Measurements from ENCODE around the gene ACOT4. TPM values are rescaled to one million over a fixed set of nuclear protein-coding genes. Genes with fewer than 3 reads are reported as not detected.
"Not testable (repeated sequence)": the region's sequence is repeated elsewhere in the genome, so short reads cannot be mapped to it uniquely, and the experiment has no call there.

Gene ACOT4
- total RNA-seq, 2 donors from 2014 or later = 4.4 to 5.2 TPM

GRCh38 chr14:73590673-73591004, 1.0 kb upstream of the ACOT4 start:
- not testable (repeated sequence) for H3K9me3 Mint-ChIP-seq; H3K27me3 Mint-ChIP-seq (ENCODE audit: low read depth); DNase-seq; H3K27ac Mint-ChIP-seq; H3K36me3 Mint-ChIP-seq (ENCODE audit: insufficient read depth in 2 of 2); ATAC-seq (replicated peaks in 1 of 2)
- H3K4me1 Mint-ChIP-seq (ENCODE audit: low read depth) = peaks cover 19% of the 10 kb centered on the region
- H3K4me3 Mint-ChIP-seq = peak overlapping the region in 1 of 2 donors; percentile 83

GRCh38 chr14:73594491-73594890, 2.8 kb downstream of the ACOT4 start:
- no peak overlapping the region for H3K27ac Mint-ChIP-seq
- no peaks in the 10 kb centered on the region for H3K27me3 Mint-ChIP-seq (ENCODE audit: low read depth)
- no peak for ATAC-seq (replicated peaks in 1 of 2)

DNA sequence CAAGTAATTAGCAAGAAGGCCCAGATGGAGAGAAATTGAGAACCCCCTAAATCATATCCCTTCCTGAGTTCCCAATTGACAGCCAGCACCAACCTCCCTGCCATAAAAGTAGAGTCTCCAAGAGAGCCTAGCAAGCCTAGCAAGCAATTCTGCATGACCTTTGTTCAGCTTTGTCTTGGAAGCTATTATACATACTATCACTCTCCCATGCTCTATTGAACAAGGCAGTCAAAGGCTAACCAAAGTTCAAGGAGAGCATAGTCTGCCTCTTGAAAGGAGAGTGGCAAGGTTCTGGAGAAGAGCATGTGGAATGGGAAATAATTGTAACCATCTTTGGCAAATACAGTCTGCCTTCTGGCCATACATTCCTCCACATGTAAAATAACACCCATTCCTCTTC, 7.8 kb downstream of the ACOT4 start:
- H3K36me3 Mint-ChIP-seq (ENCODE audit: insufficient read depth in 2 of 2) = no peaks in the 10 kb centered on the region
- ATAC-seq (replicated peaks in 1 of 2) (no peak), DNase-seq (no peak)
- H3K9me3 Mint-ChIP-seq = no peaks in the 10 kb centered on the region
- no peaks in the 10 kb centered on the region for H3K4me1 Mint-ChIP-seq (ENCODE audit: low read depth)
- H3K27me3 Mint-ChIP-seq (ENCODE audit: low read depth) = no peaks in the 10 kb centered on the region
- H3K4me3 Mint-ChIP-seq = no peak overlapping the region
- H3K27ac Mint-ChIP-seq = no peak overlapping the region

More at GRCh38 chr14:73594491-73594890, 2.8 kb downstream of the ACOT4 start:
- H3K9me3 Mint-ChIP-seq = no peaks in the 10 kb centered on the region
- H3K4me3 Mint-ChIP-seq = peak overlapping the region in 1 of 2 donors; percentile 2
- H3K36me3 Mint-ChIP-seq (ENCODE audit: insufficient read depth in 2 of 2) = no peaks in the 10 kb centered on the region
- H3K4me1 Mint-ChIP-seq (ENCODE audit: low read depth) = peaks cover 19% of the 10 kb centered on the region
- DNase-seq = no peak

DNA sequence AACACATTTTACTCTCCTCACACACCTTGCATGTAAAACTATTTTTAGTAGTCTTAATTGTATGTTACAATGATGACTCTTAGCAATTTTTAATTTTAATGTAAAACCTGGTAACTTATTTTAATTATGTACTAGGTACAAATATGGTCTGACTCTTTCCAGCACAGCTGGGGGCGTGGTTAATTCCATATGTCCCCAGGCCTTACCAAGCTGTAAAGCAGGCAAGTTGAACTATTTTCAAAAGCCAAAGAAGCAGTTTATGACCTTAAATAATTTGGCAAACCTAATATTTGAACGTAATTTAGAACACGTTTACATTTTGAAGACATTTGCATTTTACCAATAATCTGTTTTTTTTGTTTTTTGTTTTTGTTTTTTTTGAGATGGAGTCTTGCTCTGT, 11.3 kb downstream of the ACOT4 start:
- Mint-ChIP-seq H3K9me3 (peaks cover 0 to 1% of the 10 kb centered on the region in 2 donors), H3K36me3 (ENCODE audit: insufficient read depth in 2 of 2) (no peaks in the 10 kb centered on the region), H3K27me3 (ENCODE audit: low read depth) (peaks cover 6% of the 10 kb centered on the region), H3K4me1 (ENCODE audit: low read depth) (no peaks in the 10 kb centered on the region), H3K4me3 (no peak overlapping the region), H3K27ac (no peak overlapping the region)
- DNase-seq = no peak
- no peak for ATAC-seq (replicated peaks in 1 of 2)

DNA sequence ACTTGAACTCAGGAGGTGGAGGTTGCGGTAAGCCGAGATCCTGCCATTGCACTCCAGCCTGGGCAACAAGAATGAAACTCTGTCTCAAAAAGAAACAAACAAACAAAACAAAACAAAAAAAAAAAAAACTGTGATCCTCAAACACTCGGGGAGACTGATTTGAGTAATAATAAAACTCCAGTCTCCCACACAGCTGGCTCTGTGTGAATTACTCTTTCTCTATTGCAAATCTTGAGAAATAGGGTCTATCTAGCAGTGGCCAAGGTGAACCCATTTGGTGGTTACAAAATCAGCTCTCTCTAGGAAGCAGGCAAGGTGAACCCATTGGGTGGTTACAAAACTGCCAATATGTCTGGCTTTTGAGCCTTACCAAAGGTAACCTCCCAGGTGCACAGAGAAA, 14.6 kb downstream of the ACOT4 start:
- ATAC-seq (replicated peaks in 1 of 2) (peak; percentile 64 to 76), DNase-seq (no peak)
- Mint-ChIP-seq H3K4me3 (no peak overlapping the region), H3K9me3 (peaks cover 0 to 1% of the 10 kb centered on the region in 2 donors), H3K27me3 (ENCODE audit: low read depth) (peaks cover 6% of the 10 kb centered on the region), H3K36me3 (ENCODE audit: insufficient read depth in 2 of 2) (no peaks in the 10 kb centered on the region), H3K4me1 (ENCODE audit: low read depth) (no peaks in the 10 kb centered on the region), H3K27ac (no peak overlapping the region)

GRCh38 chr14:73607241-73607640, 15.6 kb downstream of the ACOT4 start:
- no peak for ATAC-seq (replicated peaks in 1 of 2)
- H3K27me3 Mint-ChIP-seq (ENCODE audit: low read depth) = peaks cover 6% of the 10 kb centered on the region
- no peaks in the 10 kb centered on the region for H3K36me3 Mint-ChIP-seq (ENCODE audit: insufficient read depth in 2 of 2)
- H3K27ac Mint-ChIP-seq = no peak overlapping the region
- no peak overlapping the region for H3K4me3 Mint-ChIP-seq
- DNase-seq = no peak
- peaks cover 0 to 1% of the 10 kb centered on the region in 2 donors for H3K9me3 Mint-ChIP-seq
- H3K4me1 Mint-ChIP-seq (ENCODE audit: low read depth) = peaks cover 5% of the 10 kb centered on the region

DNA sequence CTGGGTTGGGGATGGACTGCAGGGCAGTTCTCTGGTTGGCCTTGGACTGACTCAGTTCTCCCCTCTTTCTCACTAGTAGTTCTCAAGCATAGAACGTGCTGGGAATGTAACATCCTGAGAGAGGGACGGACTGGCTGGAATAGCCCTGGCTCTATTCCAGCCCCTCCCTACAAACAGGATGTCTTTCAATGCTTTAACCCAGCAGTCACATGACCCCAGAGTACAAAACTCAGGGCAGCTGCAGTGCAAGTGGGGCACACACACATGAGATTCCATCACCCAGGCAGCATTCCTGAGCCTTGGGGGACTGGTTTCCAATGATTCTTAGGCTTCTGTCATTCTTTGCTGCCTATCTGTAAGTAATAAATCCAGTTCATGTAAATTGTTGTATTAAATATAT, 19.0 kb downstream of the ACOT4 start:
- ATAC-seq (replicated peaks in 1 of 2) = no peak
- peaks cover 5% of the 10 kb centered on the region for H3K4me1 Mint-ChIP-seq (ENCODE audit: low read depth)
- no peak overlapping the region for H3K27ac Mint-ChIP-seq
- H3K4me3 Mint-ChIP-seq = no peak overlapping the region
- H3K27me3 Mint-ChIP-seq (ENCODE audit: low read depth) = no peaks in the 10 kb centered on the region
- H3K36me3 Mint-ChIP-seq (ENCODE audit: insufficient read depth in 2 of 2) = no peaks in the 10 kb centered on the region
- peaks cover 0 to 1% of the 10 kb centered on the region in 2 donors for H3K9me3 Mint-ChIP-seq
- no peak for DNase-seq

DNA sequence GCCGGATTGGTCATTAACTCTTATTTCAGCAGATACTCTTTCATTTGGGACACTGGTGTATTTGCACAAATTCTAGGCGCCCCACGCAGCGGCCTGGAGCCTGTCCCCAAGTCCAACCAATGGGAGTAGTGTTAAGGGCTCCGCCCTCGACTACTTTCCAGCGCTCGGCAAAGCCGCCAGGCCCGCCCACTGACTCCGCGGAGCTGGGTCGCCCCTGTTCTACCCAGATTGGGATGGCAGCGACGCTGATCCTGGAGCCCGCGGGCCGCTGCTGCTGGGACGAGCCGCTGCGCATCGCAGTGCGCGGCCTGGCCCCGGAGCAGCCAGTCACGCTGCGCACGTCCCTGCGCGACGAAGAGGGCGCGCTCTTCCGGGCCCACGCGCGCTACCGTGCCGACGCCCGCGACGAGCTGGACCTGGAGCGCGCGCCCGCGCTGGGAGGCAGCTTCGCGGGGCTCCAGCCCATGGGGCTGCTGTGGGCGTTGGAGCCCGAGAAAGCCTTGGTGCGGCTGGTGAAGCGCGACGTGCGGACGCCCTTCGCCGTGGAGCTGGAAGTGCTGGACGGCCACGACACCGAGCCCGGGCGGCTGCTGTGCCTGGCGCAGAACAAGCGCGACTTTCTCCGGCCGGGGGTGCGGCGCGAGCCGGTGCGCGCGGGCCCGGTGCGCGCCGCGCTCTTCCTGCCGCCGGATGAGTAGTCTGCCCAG, 20.8 kb downstream of the ACOT4 start, which contains the start of gene ACOT6:
ACOT6 (plus strand) TSS at position 179 of the 707 bp plus-strand sequence; CDS start at position 234, 55 bp downstream.
- Mint-ChIP-seq H3K27me3 (ENCODE audit: low read depth) (no peaks in the 10 kb centered on the region), H3K27ac (no peak within 1 kb of the TSS)

GRCh38 chr14:73613046-73613383, 21.3 kb downstream of the ACOT4 start:
- Mint-ChIP-seq H3K36me3 (ENCODE audit: insufficient read depth in 2 of 2) (no peaks in the 10 kb centered on the region), H3K27me3 (ENCODE audit: low read depth) (no peaks in the 10 kb centered on the region), H3K27ac (no peak overlapping the region), H3K4me3 (peak overlapping the region; percentile 86 to 89), H3K9me3 (no peaks in the 10 kb centered on the region), H3K4me1 (ENCODE audit: low read depth) (peaks cover 5% of the 10 kb centered on the region)
- ATAC-seq (replicated peaks in 1 of 2) (peak in 1 of 2 donors; percentile 20), DNase-seq (no peak)

More for the DNA sequence above, 20.8 kb downstream of the ACOT4 start, which contains the start of gene ACOT6:
- DNase-seq (peak; percentile 64 to 72), ATAC-seq (replicated peaks in 1 of 2) (peak; percentile 89 to 91)
- Mint-ChIP-seq H3K4me3 (peak within 1 kb of the TSS; percentile 86 to 89), H3K36me3 (ENCODE audit: insufficient read depth in 2 of 2) (no peaks in the 10 kb centered on the region), H3K4me1 (ENCODE audit: low read depth) (peaks cover 5% of the 10 kb centered on the region), H3K9me3 (no peaks in the 10 kb centered on the region)

DNA sequence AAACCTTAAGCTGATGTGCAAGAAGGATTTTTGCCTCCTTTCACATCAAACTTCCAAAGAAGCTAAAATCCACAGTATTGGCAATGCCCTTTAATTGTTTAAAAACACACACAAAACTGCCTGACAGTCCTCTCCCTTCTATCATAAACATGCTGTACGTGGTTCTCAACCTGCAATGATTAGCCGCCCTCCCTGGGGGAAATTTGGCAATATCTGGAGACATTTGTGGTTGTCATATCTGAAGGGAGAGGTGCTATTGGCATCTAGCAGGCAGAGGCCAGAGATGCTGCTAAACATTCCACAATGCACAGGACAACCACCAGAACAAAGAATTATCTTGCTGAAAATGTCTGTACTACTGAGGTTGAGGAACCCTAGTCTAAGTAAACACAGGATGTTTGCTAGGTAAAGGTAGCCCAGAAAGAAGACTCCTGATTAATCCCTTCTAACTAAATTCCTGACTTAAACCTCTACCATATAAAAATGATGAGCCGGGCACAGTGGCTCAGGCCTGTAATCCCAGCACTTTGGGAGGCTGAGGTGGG, 21.8 kb downstream of the ACOT4 start:
- no peak for ATAC-seq (replicated peaks in 1 of 2)
- Mint-ChIP-seq H3K4me1 (ENCODE audit: low read depth) (peaks cover 5% of the 10 kb centered on the region), H3K27ac (no peak overlapping the region), H3K27me3 (ENCODE audit: low read depth) (no peaks in the 10 kb centered on the region), H3K9me3 (no peaks in the 10 kb centered on the region), H3K4me3 (peak overlapping the region; percentile 86 to 89), H3K36me3 (ENCODE audit: insufficient read depth in 2 of 2) (no peaks in the 10 kb centered on the region)
- DNase-seq = no peak

- Mint-ChIP-seq H3K9me3 (no peaks in the 10 kb centered on the region), H3K4me1 (ENCODE audit: low read depth) (peaks cover 5% of the 10 kb centered on the region), H3K27ac (no peak overlapping the region), H3K4me3 (no peak overlapping the region), H3K36me3 (ENCODE audit: insufficient read depth in 2 of 2) (no peaks in the 10 kb centered on the region), H3K27me3 (ENCODE audit: low read depth) (no peaks in the 10 kb centered on the region)
- ATAC-seq (replicated peaks in 1 of 2) = no peak
- DNase-seq = no peak
These were observed 25.2 kb downstream of the ACOT4 start for GRCh38 chr14:73616831-73617230.

- DNase-seq = no peak
- no peak for ATAC-seq (replicated peaks in 1 of 2)
- Mint-ChIP-seq H3K9me3 (no peaks in the 10 kb centered on the region), H3K36me3 (ENCODE audit: insufficient read depth in 2 of 2) (no peaks in the 10 kb centered on the region), H3K4me3 (no peak overlapping the region), H3K27ac (no peak overlapping the region), H3K4me1 (ENCODE audit: low read depth) (no peaks in the 10 kb centered on the region), H3K27me3 (ENCODE audit: low read depth) (no peaks in the 10 kb centered on the region)
These were observed 27.9 kb downstream of the ACOT4 start for GRCh38 chr14:73619524-73619923.

DNA sequence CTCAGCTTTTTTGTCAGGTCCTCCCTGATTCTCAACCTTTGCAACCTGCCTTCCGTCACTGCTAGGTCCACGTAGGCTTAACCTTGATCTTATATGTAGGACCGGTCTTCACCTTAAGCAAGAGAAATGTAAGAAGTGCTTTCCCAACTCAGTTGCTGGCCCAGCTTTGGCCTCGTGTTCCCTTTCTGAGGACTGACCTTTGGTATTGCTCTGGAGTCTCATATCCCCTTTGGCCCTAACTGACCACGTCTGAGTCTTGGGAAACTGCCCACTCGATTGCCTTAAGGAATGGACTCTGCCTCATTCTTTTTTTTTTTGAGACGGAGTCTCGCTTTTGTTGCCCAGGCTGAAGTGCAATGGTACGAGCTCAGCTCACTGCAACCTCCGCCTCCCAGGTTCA, 28.6 kb downstream of the ACOT4 start:
- no peak for ATAC-seq (replicated peaks in 1 of 2)
- Mint-ChIP-seq H3K9me3 (no peaks in the 10 kb centered on the region), H3K27me3 (ENCODE audit: low read depth) (no peaks in the 10 kb centered on the region), H3K4me1 (ENCODE audit: low read depth) (no peaks in the 10 kb centered on the region), H3K4me3 (no peak overlapping the region), H3K27ac (no peak overlapping the region), H3K36me3 (ENCODE audit: insufficient read depth in 2 of 2) (no peaks in the 10 kb centered on the region)
- no peak for DNase-seq
